Measurements from ENCODE around the gene KCNJ15. TPM values are rescaled to one million over a fixed set of nuclear protein-coding genes. Genes with fewer than 3 reads are reported as not detected.

The KCNJ15 gene
- total and polyA plus RNA-seq, 2 experiments from 2014 or later = not detected

DNA sequence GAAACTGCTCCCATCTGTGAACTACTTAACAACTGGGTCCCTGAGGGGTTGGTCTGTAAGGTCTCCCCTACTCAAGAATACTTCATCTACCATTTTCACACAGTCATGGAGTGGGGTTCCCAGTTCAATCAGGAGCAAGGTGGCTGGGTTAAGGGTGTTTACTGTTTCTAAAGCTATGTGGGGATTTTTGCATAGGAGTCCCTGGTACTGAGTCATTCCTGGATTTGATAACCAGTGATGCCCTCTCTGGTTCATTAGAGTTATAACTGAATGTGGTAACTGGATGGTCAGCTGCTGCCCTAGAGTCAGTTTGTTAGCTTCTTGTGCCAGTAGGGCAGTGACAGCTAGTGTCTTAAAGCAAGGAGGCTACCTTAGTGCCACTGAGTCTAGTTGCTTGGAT is 29.4 kb upstream of the KCNJ15 start (continued):
- TF ChIP-seq JUNB (IDR thresholded peaks at IDR 0.05; ENCODE audit: unreplicated experiment) (no peak), STAT1 (IDR thresholded peaks at IDR 0.05; ENCODE audit: unreplicated experiment) (no peak), EZH2 (IDR thresholded peaks at IDR 0.05; ENCODE audit: low read depth, unreplicated experiment) (no peak), ZNF114 (CRISPR knock-in tag; IDR thresholded peaks at IDR 0.05) (no peak), EZH2phosphoT487 (IDR thresholded peaks at IDR 0.05; ENCODE audit: unreplicated experiment) (no peak), CREB1 (CRISPR knock-in tag; IDR thresholded peaks at IDR 0.05; ENCODE audit: low read depth) (no peak)
- TF ChIP-seq, protein P1, sequence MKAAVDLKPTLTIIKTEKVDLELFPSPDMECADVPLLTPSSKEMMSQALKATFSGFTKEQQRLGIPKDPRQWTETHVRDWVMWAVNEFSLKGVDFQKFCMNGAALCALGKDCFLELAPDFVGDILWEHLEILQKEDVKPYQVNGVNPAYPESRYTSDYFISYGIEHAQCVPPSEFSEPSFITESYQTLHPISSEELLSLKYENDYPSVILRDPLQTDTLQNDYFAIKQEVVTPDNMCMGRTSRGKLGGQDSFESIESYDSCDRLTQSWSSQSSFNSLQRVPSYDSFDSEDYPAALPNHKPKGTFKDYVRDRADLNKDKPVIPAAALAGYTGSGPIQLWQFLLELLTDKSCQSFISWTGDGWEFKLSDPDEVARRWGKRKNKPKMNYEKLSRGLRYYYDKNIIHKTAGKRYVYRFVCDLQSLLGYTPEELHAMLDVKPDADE (IDR thresholded peaks at IDR 0.05) = no peak
- TF ChIP-seq, protein P2, sequence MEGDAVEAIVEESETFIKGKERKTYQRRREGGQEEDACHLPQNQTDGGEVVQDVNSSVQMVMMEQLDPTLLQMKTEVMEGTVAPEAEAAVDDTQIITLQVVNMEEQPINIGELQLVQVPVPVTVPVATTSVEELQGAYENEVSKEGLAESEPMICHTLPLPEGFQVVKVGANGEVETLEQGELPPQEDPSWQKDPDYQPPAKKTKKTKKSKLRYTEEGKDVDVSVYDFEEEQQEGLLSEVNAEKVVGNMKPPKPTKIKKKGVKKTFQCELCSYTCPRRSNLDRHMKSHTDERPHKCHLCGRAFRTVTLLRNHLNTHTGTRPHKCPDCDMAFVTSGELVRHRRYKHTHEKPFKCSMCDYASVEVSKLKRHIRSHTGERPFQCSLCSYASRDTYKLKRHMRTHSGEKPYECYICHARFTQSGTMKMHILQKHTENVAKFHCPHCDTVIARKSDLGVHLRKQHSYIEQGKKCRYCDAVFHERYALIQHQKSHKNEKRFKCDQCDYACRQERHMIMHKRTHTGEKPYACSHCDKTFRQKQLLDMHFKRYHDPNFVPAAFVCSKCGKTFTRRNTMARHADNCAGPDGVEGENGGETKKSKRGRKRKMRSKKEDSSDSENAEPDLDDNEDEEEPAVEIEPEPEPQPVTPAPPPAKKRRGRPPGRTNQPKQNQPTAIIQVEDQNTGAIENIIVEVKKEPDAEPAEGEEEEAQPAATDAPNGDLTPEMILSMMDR (conservative IDR thresholded peaks at IDR 0.05; ENCODE audit: low read depth in 2 of 2) = no peak
- TF ChIP-seq, protein P3, sequence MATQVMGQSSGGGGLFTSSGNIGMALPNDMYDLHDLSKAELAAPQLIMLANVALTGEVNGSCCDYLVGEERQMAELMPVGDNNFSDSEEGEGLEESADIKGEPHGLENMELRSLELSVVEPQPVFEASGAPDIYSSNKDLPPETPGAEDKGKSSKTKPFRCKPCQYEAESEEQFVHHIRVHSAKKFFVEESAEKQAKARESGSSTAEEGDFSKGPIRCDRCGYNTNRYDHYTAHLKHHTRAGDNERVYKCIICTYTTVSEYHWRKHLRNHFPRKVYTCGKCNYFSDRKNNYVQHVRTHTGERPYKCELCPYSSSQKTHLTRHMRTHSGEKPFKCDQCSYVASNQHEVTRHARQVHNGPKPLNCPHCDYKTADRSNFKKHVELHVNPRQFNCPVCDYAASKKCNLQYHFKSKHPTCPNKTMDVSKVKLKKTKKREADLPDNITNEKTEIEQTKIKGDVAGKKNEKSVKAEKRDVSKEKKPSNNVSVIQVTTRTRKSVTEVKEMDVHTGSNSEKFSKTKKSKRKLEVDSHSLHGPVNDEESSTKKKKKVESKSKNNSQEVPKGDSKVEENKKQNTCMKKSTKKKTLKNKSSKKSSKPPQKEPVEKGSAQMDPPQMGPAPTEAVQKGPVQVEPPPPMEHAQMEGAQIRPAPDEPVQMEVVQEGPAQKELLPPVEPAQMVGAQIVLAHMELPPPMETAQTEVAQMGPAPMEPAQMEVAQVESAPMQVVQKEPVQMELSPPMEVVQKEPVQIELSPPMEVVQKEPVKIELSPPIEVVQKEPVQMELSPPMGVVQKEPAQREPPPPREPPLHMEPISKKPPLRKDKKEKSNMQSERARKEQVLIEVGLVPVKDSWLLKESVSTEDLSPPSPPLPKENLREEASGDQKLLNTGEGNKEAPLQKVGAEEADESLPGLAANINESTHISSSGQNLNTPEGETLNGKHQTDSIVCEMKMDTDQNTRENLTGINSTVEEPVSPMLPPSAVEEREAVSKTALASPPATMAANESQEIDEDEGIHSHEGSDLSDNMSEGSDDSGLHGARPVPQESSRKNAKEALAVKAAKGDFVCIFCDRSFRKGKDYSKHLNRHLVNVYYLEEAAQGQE (IDR thresholded peaks at IDR 0.05; ENCODE audit: unreplicated experiment) = no peak

DNA sequence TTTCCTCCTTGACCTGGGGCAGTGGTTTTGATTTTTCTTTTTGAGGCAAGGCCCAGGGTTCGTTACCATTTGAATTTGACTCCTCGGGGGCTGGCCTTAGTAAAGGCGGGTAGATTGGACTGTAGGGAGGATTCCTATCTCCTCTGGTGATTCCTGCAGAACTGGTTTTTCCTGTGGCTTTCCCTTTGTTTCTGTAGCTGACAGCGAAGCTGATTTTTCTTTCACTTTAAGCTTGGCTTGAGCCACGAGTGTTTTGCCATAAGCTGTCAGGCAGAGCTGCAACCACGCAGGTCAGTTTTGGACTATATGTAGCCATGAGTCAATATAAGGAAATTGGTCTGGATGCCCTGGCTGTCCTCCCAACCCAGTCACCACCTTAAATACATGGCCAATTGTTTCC is 28.7 kb upstream of the KCNJ15 start:
- 0 out of 2 replicates have a peak overlapping the region, but pooled peaks have one; percentile 19 for H3K4me3 ChIP-seq
- H3K9me2 ChIP-seq (ENCODE audit: insufficient read depth) = peaks cover 2% of the 10 kb centered on the region; the same call in 1 of the 2 replicates
- H2AFZ ChIP-seq = peak overlapping the region; percentile 63; the same call in 1 of the 2 replicates
- Mint-ChIP-seq H3K9me3 (peaks cover 91% of the 10 kb centered on the region), H3K4me1 (peaks cover 9% of the 10 kb centered on the region; the same call in 2 of the 3 replicates), H3K27ac (no peak overlapping the region), H3K36me3 (ENCODE audit: low read depth) (peaks cover 81% of the 10 kb centered on the region), H3K4me3 (peak overlapping the region; percentile 43; the same call in 2 of the 3 replicates), H3K27me3 (ENCODE audit: insufficient read depth, low read depth, poor library complexity) (peaks cover 13% of the 10 kb centered on the region)
- peak; percentile 77 for DNase-seq (ENCODE audit: low spot score)
- peak; percentile 97 for ATAC-seq
- H4K20me1 ChIP-seq (replicated peaks; ENCODE audit: insufficient read depth) = no peaks in the 10 kb centered on the region
- H3K4me1 ChIP-seq (ENCODE audit: insufficient read depth) = no peaks in the 10 kb centered on the region
- no peaks in the 10 kb centered on the region for H3K27me3 ChIP-seq (ENCODE audit: insufficient read depth)
- H3K27ac ChIP-seq (ENCODE audit: low read depth) = 0 out of 2 replicates have a peak overlapping the region, but pooled peaks have one; percentile 46
- no peaks in the 10 kb centered on the region for H3K79me2 ChIP-seq (replicated peaks; ENCODE audit: insufficient read depth)
- no peaks in the 10 kb centered on the region for H3F3A ChIP-seq (replicated peaks; ENCODE audit: low read depth)
- peaks cover 26% of the 10 kb centered on the region for H3K36me3 ChIP-seq (ENCODE audit: insufficient read depth)
- H3K4me2 ChIP-seq = no peak overlapping the region; the same call in 1 of the 2 replicates
- TF ChIP-seq EZH2phosphoT487 (IDR thresholded peaks at IDR 0.05; ENCODE audit: unreplicated experiment) (no peak), EZH2 (IDR thresholded peaks at IDR 0.05; ENCODE audit: low read depth, unreplicated experiment) (no peak), NANOG (IDR thresholded peaks at IDR 0.05; ENCODE audit: borderline replicate concordance) (no peak), ZNF331 (CRISPR knock-in tag; IDR thresholded peaks at IDR 0.05; ENCODE audit: low read depth) (no peak), JUNB (IDR thresholded peaks at IDR 0.05; ENCODE audit: unreplicated experiment) (no peak), CREB1 (CRISPR knock-in tag; IDR thresholded peaks at IDR 0.05; ENCODE audit: low read depth) (no peak), ZNF114 (CRISPR knock-in tag; IDR thresholded peaks at IDR 0.05) (no peak)
- TF ChIP-seq, protein P2 (conservative IDR thresholded peaks at IDR 0.05; ENCODE audit: low read depth in 2 of 2) = no peak

Data from GM23338 (cell line).